A549 treated with Hydrocortisone at 1 μM for 4 hours (cell line): Measurements from ENCODE around the gene DES. TPM values are rescaled to one million over a fixed set of nuclear protein-coding genes. Genes with fewer than 3 reads are reported as not detected.

Experiments used
- total RNA-seq: library from RNA; stranded (reverse); fragments of 200-300 nt; extraction: Qiagen RNA extraction; gene quantifications from 5 replicates; pipeline ENCODE4 v1.2.3, GENCODE V29; 2022

DES gene
- 0.23 to 0.93 TPM (median 0.51 TPM) in 5 replicates for total RNA-seq

GRCh38 chr2:219418155-219419011, at the start of gene DES:
DES (plus strand) TSS chr2:219418377; CDS start chr2:219418463, 86 bp downstream.

GRCh38 chr2:219387306-219388120, 30.7 kb upstream of the DES start, which contains the start of gene DNPEP:
DNPEP (minus strand) TSS chr2:219387912; CDS start chr2:219387794, 118 bp downstream.

GRCh38 chr2:219434718-219435525, 16.7 kb downstream of the DES start, which contains the start of gene SPEG:
SPEG (plus strand) TSS chr2:219434843; CDS start chr2:219434978, 135 bp downstream.

Other genes starting within 250 kb of the DES start
- 0.29 to 0.82 TPM (median 0.65 TPM) in 5 replicates for gene SLC23A3, start 248.3 kb upstream of the DES start, total RNA-seq
- gene CNPPD1, start 241.5 kb upstream of the DES start, total RNA-seq: 42.9 to 47.2 TPM (median 45.1 TPM) in 5 replicates
- gene RETREG2, start 240.1 kb upstream of the DES start, total RNA-seq: 69.9 to 85.9 TPM (median 81.8 TPM) in 5 replicates
- gene ZFAND2B, start 211.6 kb upstream of the DES start, total RNA-seq: 17.3 to 21.3 TPM (median 20.1 TPM) in 5 replicates
- gene ABCB6, start 199.4 kb upstream of the DES start, total RNA-seq: 21.9 to 29.4 TPM (median 27.3 TPM) in 5 replicates
- gene ATG9A, start 188.7 kb upstream of the DES start, total RNA-seq: 37.7 to 55.7 TPM (median 44.1 TPM) in 5 replicates
- gene ANKZF1, start 188.6 kb upstream of the DES start, total RNA-seq: 12.0 to 17.8 TPM (median 16.4 TPM) in 5 replicates
- gene GLB1L, start 172.9 kb upstream of the DES start, total RNA-seq: 6.2 to 7.6 TPM (median 6.9 TPM) in 5 replicates
- 28.8 to 33.9 TPM (median 29.3 TPM) in 5 replicates for gene STK16, start 172.9 kb upstream of the DES start, total RNA-seq
- gene TUBA4B, start 165.1 kb upstream of the DES start, total RNA-seq: 0.15 to 0.33 TPM (median 0.20 TPM) in 5 replicates
- 251 to 336 TPM (median 266 TPM) in 5 replicates for gene TUBA4A, start 164.5 kb upstream of the DES start, total RNA-seq
- gene DNAJB2, start 139.0 kb upstream of the DES start, total RNA-seq: 34.1 to 40.5 TPM (median 37.7 TPM) in 5 replicates
- 1.0 to 1.5 TPM (median 1.2 TPM) in 5 replicates for gene PTPRN, start 109.0 kb upstream of the DES start, total RNA-seq
- not detected in 5 replicates for gene RESP18, start 85.6 kb upstream of the DES start, total RNA-seq
- 58.3 to 67.2 TPM (median 62.6 TPM) in 5 replicates for gene DNPEP, start 30.5 kb upstream of the DES start, total RNA-seq
- 6.5 to 10.3 TPM (median 8.3 TPM) in 5 replicates for gene SPEG, start 16.5 kb downstream of the DES start, total RNA-seq
- 36.9 to 40.3 TPM (median 37.8 TPM) in 5 replicates for gene GMPPA, start 80.5 kb downstream of the DES start, total RNA-seq
- 0.06 to 0.26 TPM (median 0.07 TPM) in 5 replicates for gene ASIC4, start 96.1 kb downstream of the DES start, total RNA-seq
- gene CHPF, start 125.4 kb downstream of the DES start, total RNA-seq: 21.8 to 32.9 TPM (median 29.3 TPM) in 5 replicates
- 0.70 to 1.3 TPM (median 1.0 TPM) in 5 replicates for gene TMEM198, start 125.7 kb downstream of the DES start, total RNA-seq
- 18.8 to 22.2 TPM (median 19.9 TPM) in 5 replicates for gene OBSL1, start 153.2 kb downstream of the DES start, total RNA-seq
- 0.35 to 0.58 TPM (median 0.47 TPM) in 5 replicates for gene INHA, start 153.9 kb downstream of the DES start, total RNA-seq
- gene STK11IP, start 179.5 kb downstream of the DES start, total RNA-seq: 13.9 to 17.5 TPM (median 17.2 TPM) in 5 replicates
- 2.5 to 3.3 TPM (median 3.1 TPM) in 5 replicates for gene SLC4A3, start 209.3 kb downstream of the DES start, total RNA-seq